Fibroblast of the conjunctiva (primary cell): ENCODE measurements around the gene EXOSC5.
A peak's percentile ranks its signal among the peaks of the same experiment; 100 is the strongest.
"Not testable (repeated sequence)": the region's sequence is repeated elsewhere in the genome, so short reads cannot be mapped to it uniquely, and the experiment has no call there.

Source experiments
- DNase-seq: peaks from one replicate; pipeline ENCODE4 v3.0.0-alpha.2; 2010; ENCODE audit warnings: low read depth

EXOSC5 gene

DNA sequence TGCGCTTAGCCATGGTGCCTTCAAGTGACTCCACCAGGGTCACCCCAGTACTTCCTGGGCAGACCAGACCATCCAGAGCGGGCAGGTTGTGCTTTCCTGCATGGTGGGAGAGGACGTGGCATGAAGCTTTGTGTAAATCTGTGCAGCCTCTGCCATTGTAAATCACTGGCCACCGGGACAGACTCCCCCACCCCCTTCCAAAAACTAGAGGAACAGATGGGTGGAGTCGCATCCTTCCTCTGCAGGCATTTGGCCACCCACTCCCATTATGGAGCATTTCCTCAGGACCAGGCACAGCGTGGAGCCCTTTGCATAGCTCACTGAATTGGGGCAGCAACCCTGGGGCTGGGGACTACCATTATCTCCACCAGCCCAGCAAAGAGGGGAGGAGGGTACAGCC lies 8.6 kb upstream of the EXOSC5 start:
- no peak for DNase-seq

DNA sequence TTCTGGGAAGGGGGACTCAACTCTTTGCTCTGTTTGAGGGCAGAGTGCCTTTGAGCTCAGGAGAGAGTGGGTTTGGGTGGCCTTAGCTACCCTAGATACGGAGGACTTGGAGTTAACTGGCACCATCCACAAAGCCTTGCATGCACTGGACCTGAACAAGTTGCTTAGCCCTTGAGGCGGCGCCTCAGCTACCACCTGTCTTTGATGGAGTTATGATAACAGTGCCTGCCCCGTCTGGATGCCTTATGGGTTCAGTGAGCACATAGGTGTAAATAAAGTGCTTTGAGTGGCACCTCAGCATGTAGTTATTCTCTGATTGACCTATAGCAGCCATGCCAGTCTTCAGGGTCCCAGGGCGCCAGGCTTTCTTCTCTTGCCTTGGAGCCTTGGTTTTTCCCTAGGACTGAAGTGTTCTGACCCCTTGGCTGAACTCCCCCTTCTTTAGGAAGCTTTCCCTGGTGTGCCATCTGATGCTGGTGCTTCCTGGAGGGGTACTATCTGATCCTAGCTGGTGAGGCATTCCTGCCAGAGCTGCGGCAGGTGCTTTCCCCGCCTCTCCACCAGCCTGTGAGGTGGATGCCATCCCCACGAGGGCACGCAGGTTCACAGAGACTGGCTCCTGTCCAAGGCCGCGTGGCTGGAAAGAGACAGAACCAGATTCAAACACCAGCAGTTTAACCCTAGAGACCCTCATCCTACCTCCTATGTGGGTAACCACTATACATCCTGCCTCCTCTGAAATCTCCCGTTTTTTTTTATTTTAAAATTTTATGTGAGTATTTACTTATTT lies 6.2 kb upstream of the EXOSC5 start:
- DNase-seq = no peak

DNA sequence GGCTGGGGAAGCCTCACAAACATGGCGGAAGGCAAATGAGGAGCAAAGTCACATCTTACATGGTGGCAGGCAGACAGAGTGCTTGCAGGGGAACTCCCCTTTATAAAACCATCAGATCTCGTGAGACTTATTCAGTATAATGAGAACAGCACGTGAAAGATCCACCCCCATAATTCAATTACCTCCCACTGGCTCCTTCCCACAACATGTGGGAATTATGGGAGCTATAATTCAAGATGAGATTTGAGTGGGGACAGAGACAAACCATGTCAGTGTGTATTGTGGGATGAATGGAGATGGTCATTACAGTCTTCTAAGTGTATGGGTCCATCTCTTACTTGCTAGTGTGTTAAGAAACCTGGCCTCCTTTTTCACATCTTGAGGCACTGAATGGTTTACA lies 4.9 kb upstream of the EXOSC5 start:
- DNase-seq = no peak

DNA sequence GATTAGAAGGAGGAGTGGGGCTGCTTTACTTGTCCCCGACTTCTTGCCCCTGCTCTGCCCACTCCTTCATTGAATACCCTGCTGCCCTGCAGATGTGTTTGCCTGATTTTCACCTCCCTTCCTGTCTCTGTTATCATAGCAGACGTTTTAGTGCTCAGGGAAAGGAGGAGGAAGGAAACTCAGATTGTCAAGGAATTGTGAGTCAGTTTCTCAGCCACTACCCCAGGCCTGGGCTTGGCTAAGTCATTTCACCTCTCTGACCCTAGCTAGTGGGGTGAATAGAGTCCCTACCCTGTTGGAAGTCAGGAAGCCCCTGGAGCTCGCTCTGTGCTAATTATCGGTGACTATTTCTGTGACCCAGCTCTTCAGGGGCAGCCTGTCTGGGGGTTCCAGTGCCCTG lies 4.3 kb upstream of the EXOSC5 start:
- no peak for DNase-seq

DNA sequence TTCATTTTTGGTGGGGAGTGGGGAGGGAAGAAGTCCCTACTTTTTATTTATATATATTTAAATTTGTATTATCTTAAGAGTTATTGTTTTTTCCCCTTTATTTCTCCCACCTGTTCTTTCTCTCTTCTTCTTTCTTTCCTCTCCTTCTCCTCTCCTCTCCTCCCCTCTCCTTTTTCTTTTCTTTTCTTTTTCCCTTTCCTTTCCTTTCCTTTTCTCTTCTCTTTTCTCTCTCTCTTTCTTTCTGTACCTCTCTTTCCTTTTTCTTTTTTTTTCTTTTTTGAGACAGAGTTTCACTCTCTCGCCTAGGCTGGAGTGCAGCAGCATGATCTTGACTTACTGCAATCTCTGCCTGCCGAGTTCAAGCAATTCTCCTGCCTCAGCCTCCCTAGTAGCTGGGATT lies 2.4 kb upstream of the EXOSC5 start:
- no peak for DNase-seq

DNA sequence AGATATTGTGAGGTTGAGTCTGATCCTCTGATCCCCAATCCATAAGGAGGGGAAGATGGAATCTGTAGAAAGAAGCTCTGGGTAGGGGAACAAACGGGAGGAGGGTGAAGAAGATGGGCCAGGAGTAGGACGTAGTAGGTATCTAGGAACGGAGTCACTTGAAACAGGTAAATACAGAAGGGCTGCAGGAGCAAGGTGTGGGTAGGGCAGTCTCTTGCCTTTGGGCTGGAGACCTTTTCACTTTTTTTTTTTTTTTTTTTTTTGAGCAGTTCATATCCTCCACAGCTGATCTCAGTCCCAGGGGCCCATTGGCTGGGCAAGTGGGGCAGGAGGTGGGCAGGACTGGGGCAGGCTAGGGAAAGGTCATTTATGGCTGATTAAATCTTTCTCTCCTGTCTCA lies 1.9 kb upstream of the EXOSC5 start:
- no peak for DNase-seq

DNA sequence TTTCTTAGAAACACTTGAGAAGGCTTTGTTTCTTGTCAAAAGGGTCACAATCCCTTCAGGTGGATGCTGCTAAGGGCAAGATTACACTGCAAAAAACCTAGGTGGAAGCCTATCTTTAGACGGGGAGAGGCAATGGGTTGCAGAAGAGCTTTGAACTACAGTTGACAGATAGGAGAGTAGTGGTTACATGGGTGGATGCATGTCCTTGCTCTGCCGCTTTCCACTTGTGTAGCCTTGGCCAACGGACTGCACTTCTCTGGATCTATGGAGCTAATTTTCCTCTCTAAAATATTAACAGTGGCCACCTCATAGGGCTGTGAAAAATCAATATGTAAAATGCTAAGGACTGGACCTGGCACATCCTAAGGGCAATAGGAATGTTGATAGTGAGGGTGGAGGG lies 1.4 kb upstream of the EXOSC5 start:
- DNase-seq = no peak

DNA sequence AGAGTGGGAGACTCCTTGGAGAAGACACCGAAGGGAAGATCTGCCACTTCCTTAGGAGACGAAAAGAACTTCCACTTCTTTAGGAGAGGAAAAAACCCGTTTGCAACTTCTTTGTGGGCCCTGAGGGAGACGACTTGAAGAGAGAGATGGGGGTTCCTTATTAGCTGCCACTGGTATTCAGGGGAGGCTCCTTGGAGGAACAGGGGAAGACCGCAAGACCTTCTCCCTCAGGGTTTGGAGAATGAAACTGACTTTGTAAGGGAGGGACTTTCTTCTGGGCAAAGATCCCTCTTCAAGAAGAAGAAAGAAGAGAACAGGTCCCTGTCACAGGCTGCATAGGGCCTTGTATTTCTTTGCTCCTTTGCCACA lies 875 bp upstream of the EXOSC5 start:
- DNase-seq = no peak

DNA sequence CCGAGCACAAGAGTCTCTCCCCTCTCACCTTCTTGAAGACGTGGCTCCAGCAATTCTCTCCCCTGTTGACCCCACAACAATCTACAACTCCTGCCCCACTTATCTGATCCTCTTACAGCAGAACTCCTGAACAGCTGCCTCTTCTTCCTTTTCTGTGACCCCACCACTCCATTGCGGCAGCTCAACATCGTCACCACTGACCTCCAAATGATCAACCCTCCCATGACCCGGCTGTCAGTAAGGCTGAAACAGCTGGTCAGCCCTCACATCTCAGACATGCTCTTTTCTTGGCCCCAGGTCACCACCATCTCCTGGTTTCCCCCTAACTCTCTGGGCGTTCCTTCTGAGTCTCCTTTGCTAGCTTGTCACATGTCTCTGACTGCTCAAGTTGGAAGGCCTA lies 1.8 kb downstream of the EXOSC5 start:
- DNase-seq = no peak

DNA sequence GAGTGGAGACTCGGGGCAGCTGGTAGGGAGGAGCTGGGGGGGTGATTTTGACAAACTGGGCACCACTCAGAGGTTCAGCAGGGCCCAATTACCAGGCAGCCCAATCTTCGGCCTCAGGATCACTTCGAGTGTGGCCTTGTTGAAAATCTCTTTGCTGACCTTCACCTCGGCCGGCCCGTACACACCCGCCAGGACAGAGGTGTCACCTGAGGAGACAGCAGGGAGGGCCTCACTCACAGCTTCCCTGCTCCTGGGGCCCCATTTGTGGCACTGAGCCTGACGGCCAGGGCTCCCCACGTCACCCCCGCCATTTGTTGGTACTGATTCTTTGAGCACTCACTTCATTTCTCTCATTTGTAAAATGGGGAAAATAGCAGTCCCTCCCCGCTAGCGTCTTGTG lies 4.4 kb downstream of the EXOSC5 start:
- DNase-seq = no peak

DNA sequence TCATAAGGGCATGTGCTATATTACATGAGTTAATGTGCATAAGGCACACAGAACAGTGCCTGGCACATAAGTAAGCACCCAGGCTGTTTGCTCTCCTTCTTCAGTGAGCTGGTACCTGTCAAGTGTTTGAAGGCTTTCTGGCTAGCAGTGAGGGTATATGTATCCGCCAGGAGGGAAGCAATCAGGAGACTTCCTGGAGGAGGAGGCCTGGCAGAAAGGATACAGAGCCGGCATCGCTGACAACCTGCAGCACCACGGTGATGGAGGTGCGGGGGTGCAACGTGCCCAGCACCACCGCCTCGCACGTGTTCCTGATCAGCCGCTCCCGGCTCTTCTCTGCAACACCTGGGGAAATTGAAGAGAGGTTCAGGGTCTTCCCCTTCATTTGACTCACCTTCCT lies 5.5 kb downstream of the EXOSC5 start:
- no peak for DNase-seq

DNA sequence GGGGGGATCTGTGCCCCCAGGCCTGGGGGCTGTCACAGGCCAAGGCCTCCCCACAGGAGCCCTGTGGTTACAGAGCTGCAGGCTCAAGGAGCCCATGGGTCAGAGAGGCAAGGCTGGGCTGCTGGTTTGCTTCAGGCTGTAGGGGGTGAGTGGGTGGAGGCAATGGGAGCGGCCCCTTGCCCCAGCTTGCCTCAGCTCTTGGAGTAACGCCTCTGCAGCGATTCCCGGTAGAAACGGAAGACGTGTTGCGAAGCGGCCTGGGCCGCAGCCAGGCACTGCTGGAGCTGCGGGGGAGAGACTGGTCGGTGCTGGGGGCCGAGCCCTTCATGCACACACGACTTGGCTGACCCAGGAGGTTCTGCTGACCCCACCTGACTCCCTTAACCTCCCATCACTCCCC lies 10.7 kb downstream of the EXOSC5 start:
- no peak for DNase-seq

DNA sequence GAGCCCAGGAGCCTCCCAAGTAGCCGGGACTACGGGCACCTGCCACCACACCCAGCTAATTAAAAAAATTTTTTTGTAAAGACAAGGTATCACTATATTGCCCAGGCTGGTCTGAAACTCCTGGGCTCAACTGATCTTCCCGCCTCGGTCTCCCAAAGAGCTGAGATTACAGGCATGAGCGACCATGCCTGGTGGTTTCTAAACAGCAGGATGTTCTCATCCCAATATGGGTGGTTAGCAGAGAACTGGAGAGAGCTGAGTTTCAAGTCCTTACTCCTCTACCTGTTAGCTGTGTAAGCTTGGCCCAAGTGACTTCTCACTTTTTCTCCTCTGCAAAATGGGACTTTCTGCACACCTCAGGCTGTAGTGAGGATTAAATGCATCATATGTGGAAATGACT lies 12.8 kb downstream of the EXOSC5 start:
- no peak for DNase-seq

DNA sequence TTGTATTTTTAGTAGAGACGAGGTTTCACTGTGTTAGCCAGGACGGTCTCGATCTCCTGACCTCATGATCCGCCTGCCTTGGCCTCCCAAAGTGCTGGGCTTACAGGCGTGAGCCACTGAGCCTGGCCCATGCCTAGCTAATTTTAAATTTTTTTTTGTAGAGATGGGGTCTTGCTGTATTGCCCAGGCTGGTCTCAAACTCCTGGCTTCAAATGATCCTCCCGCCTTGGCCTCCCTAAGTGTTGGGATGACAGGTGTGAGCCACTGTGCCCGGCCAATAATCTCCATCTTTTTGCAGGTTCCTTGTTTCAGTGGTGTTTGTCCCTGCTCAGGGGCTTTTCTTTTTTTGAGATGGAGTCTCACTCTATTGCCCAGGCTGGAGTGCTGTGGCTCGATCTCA lies 15.6 kb downstream of the EXOSC5 start:
- DNase-seq = not testable (repeated sequence)

DNA sequence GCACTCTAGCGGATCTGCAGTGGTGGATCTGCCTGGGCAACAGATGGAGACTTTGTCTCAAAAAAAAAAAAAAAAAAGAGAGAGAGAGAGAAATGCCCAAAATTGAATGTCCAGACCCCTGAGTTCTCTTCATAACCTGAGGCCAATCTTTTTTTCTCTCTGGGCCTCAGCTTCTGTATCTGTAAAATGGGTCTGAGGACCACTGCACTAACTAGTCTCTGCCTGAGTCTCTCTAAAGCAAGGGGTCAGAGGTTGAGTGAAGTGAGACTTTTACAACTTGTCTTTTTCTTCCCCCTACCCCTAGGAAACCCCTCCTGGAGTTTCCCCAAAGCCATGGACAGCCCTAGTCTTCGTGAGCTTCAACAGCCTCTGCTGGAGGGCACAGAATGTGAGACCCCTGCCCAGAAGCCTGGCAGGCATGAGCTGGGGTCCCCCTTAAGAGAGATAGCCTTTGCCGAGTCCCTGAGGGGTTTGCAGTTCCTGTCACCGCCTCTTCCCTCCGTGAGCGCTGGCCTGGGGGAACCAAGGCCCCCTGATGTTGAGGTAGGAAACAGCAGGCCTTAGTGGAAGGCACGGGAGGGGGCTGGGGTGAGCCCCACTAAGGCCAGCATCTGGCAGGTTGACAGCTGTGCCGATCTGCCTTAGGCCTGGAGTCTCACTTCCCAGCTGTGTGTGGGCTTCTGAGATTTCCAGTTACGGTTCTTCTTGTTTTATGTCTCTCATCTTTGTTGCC lies 19.0 kb downstream of the EXOSC5 start:
- no peak for DNase-seq

DNA sequence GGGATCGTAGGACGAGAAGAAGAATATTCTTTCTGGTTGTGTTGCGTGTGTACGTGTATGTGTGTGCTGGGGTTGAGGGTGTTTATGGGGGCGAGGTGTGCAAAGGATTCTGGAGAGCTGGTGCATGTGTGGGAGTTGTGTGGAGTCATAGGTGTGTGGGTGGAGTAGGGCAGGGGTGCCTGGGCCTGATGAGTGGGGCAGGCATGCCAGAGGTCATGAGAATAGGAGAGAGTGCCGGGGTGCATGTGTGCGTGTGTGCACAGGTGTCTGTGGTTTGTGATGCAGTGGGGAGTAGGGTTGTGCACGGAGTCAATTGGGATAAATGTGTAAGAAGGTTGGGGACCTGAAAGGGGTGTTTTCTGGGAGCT lies 20.2 kb downstream of the EXOSC5 start:
- DNase-seq = no peak

DNA sequence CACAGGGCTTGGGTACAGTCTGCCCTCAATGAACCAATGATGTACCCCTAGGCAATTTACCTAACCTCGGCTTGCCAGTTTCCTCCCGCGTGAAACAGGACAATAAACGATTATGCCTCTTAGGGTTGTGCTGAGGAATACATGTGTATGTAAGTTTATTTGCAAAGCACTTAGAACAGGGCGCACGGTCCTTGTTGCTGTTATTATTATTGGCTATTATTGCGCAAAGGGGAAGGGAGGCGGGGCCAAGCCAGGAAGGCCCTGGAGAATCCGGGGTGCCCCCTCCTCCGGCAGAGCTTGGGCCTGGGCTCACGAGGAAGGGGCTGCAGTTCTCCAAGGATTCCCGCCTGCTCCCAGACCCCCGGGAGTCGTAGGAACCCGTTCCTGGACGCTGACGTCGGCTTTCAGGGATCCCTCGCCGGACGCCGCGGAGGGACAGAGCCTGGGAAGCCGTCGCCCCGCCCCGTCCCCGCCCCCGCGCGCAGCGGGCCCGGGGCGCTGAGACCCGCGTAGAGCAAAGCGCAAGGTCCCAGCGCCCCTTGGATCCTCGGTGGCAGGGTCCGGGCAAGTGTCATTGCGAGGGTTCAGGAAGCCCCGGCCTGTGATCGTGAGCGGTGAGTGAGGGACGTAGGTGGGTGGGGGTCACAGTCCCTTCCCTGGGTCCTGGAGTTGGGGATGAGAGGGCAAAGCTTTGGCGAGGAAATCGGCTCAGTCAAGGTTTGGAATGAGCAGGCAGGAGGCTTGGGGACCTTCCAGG lies 20.7 kb downstream of the EXOSC5 start, which contains the start of gene TMEM91:
TMEM91 (plus strand) TSS at position 293 of the 757 bp plus-strand sequence. CDS start 1,777 bp downstream, outside the sequence.
- no peak for DNase-seq

DNA sequence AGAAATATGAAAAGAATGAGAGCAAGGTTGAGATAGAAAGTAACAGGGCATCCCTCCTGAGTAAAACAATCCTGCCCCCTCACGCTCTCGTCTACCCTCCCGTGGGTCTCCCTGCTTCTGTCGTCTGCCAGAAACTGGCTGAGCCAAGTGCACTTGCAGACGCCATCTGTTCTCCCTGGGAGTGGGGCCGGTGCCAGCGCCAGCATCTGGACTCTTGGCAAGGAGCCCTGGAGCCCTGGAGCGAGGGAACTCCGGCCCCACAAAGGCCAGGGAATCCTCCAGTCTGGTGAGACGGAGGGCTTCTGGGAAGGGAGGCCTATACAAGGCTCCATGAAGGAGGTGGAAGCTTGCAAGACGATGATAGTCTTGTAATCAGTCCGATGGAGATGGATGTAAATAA lies 23.2 kb downstream of the EXOSC5 start:
- DNase-seq = peak; percentile 89

DNA sequence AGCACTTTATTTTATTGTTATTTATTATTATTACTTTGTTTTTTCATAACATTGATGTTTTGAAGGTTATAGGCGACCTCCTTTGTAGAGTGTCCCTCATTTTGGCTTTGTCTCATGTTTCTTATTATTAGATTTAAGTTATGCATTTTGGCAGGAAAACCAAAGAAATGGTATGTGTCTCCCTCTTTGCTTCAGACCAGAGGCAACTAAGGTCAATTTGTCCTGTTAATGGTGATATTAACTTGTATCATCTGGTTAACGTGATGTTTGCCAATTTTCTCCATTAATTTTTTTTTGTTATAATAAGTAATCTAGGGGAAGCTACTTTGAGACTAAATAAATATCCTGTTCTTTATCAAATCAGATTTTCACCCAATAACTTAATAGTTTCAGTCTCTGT lies 24.7 kb downstream of the EXOSC5 start:
- DNase-seq = no peak

DNA sequence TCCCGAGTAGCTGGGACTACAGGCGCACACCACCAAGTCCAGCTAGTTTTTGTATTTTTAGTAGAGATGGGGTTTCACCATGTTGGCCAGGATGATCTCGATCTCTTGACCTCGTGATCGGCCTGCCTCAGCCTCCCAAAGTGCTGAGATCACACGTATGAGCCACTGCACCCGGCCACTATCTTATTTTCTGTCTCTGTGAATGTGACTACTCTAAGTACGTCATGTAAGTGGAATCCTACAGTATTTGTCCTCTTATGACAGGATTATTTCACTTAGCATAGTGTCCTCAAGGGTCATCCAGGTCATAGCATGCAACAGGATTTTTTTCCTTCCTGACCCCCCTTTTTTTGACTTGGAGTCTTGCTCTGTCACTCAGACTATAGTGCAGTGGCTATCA lies 25.6 kb downstream of the EXOSC5 start:
- no peak for DNase-seq

DNA sequence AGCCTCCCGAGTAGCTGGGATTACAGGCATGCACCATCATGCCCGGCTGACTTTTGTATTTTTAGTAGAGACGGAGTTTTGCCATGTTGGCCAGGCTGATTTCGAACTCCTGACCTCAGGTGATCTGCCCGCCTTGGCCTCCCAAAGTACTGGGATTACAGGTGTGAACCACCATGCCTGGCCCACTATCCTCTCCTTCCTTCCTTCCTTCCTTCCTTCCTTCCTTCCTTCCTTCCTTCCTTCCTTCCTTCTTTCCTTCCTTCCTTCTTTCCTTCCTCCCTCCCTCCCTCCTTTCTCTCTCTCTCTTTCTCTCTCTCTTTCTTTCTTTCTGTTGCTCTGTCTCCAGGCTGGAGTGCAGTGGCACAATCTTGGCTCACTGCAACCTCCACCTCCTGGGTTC lies 26.0 kb downstream of the EXOSC5 start:
- DNase-seq = not testable (repeated sequence)

DNA sequence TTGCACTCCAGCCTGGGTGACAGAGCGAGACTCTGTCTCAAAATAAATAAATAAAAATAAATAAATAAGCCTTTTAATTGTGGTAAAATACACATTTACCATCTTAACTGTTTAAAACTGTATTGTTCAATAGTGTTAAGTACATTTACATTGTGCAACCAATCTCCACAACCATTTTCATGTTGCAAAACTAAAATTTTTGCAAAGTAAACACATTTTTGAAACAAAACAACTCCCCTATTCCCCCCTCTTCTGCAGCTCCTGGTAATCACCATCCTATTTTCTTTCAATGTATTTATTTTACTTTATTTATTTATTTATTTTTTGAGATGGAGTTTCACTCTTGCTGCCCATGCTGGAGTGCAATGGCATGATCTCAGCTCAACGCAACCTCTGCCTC lies 27.4 kb downstream of the EXOSC5 start:
- no peak for DNase-seq

DNA sequence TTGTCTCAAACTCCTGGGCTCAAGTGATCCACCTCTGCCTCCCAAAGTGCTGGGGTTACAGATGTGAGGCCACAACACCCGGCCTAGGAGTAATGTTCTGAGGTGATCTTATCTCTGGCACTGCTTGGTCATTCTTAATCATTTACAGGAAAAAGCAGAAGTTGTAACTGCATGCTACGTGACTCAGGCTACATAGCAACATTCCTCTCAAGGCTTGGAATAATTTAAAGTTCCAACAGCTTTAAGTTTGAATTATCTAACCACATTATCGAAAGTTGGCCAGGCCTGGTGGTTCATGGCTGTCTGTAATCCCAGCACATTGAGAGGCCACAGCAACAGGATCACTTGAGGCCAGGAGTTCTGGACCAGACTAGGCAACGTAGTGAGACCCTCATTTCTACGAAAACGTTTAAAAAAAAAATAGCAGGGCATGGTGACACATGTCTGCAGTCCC lies 29.3 kb downstream of the EXOSC5 start:
- DNase-seq = peak; percentile 69
